Stimulated activated CD4-positive, alpha-beta T cell treated with anti-CD3 and anti-CD28 coated beads, Interleukin-2, amount 100 ng/mL, for 48 hours (primary cell): ENCODE measurements around the gene DQX1.

Experiments used
- DNase-seq, 2 donors: peaks; one replicate each; pipeline ENCODE4 v3.0.0-alpha.2; 2020

Gene DQX1

GRCh38 chr2:74553892-74554819 is 28.1 kb upstream of the DQX1 start, which contains the start of the genes DOK1 and LOXL3:
DOK1 (plus strand) TSS chr2:74554720; CDS start chr2:74554755, 35 bp downstream.
LOXL3 (minus strand) TSS chr2:74553942; CDS start chr2:74552634, 1,308 bp downstream.
- DNase-seq, result peak; percentile 79 to 82

GRCh38 chr2:74552914-74553811 is 27.1 kb upstream of the DQX1 start:
- no peak for DNase-seq

GRCh38 chr2:74551942-74552913 is 26.2 kb upstream of the DQX1 start:
- no peak for DNase-seq

- DNase-seq, result no peak
Observed at GRCh38 chr2:74551530-74551929, 25.5 kb upstream of the DQX1 start.

GRCh38 chr2:74550231-74550630 is 24.2 kb upstream of the DQX1 start:
- no peak for DNase-seq

- DNase-seq, result no peak
Observed at GRCh38 chr2:74548900-74549826, 23.1 kb upstream of the DQX1 start.

- DNase-seq, result no peak
Observed at GRCh38 chr2:74548285-74548899, 22.4 kb upstream of the DQX1 start.

- DNase-seq, result no peak
Observed at GRCh38 chr2:74546004-74546403, 20.0 kb upstream of the DQX1 start.

- no peak for DNase-seq
Observed at GRCh38 chr2:74544634-74545033, 18.6 kb upstream of the DQX1 start.

GRCh38 chr2:74542978-74543377 is 16.9 kb upstream of the DQX1 start:
- DNase-seq, result no peak

- no peak for DNase-seq
Observed at GRCh38 chr2:74540291-74540690, 14.3 kb upstream of the DQX1 start.

- DNase-seq, result no peak
Observed at GRCh38 chr2:74538881-74539339, 12.9 kb upstream of the DQX1 start.

- no peak for DNase-seq
Observed at GRCh38 chr2:74537140-74537539, 11.1 kb upstream of the DQX1 start.

- DNase-seq, result no peak
Observed at GRCh38 chr2:74536166-74536950, 10.3 kb upstream of the DQX1 start.

GRCh38 chr2:74535440-74535965 is 9.5 kb upstream of the DQX1 start:
- DNase-seq, result no peak

- DNase-seq, result no peak
Observed at GRCh38 chr2:74534411-74534810, 8.4 kb upstream of the DQX1 start.

GRCh38 chr2:74533464-74533863 is 7.4 kb upstream of the DQX1 start:
- no peak for DNase-seq

- DNase-seq, result no peak
Observed at GRCh38 chr2:74532222-74532621, 6.2 kb upstream of the DQX1 start.

GRCh38 chr2:74531666-74532065 is 5.6 kb upstream of the DQX1 start:
- DNase-seq, result no peak
